ENCODE measurements around the gene HSDL2.
"Not testable (repeated sequence)": the region's sequence is repeated elsewhere in the genome, so short reads cannot be mapped to it uniquely, and the experiment has no call there.

Gene HSDL2

GRCh38 chr9:112361601-112362000 lies 18.3 kb upstream of the HSDL2 start:
- in situ Hi-C loops (cut with MboI; ENCODE audit: low pct_unique_long_range_greater_than_20kb, low sequenced_read_pairs) = loop anchor here (25.0 kb wide), 2 partner anchors 274 to 574 kb away; partner anchors contain the start of gene SHOC1
- peak; percentile 62 for DNase-seq

GRCh38 chr9:112364761-112365160 lies 15.1 kb upstream of the HSDL2 start:
- in situ Hi-C loops (cut with MboI; ENCODE audit: low pct_unique_long_range_greater_than_20kb, low sequenced_read_pairs) = loop anchor here (25.0 kb wide), 2 partner anchors 277 to 577 kb away; partner anchors contain the start of gene SHOC1
- DNase-seq = no peak

DNA sequence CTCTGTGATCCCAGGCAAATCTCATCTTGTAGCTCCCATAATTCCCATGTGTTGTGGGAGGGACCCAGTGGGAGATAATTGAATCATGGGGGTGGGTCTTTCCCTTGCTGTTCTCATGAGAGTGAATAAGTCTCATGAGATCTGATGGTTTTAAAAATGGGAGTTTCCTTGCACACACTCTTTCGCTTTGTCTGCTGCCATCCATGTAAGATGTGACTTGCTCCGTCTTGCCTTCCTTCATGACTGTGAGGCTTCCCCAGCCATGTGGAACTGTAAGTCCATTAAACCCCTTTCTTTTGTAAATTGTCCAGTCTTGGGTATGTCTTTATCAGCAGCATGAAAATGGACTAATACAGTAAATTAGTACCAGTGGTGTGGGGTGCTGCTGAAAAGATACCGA lies 14.7 kb upstream of the HSDL2 start:
- in situ Hi-C loops (cut with MboI; ENCODE audit: low pct_unique_long_range_greater_than_20kb, low sequenced_read_pairs) = loop anchor here (25.0 kb wide), 2 partner anchors 278 to 578 kb away; partner anchors contain the start of gene SHOC1
- not testable (repeated sequence) for DNase-seq

GRCh38 chr9:112366591-112366990 lies 13.3 kb upstream of the HSDL2 start:
- peak; percentile 14 for DNase-seq
- in situ Hi-C loops (cut with MboI; ENCODE audit: low pct_unique_long_range_greater_than_20kb, low sequenced_read_pairs) = loop anchor here (25.0 kb wide), 2 partner anchors 279 to 579 kb away; partner anchors contain the start of gene SHOC1

DNA sequence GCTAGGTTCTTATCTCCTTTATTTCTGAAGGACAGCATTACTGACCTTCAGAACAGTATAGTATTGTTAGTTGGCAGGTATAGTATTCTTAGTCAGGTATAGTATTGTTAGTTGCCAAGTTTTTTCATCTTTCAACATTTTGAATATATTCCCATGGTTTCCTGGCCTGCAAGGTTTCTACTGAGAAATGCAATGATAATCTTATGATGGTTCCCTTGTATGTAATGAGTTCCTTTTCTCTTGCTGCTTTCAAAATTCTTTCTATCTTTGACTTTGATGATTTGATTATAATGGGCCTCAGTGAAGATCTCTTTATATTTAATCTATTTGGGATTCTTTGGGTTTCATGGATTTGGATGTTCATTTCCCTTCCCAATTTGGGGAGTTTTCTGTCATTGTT lies 12.4 kb upstream of the HSDL2 start:
- in situ Hi-C loops (cut with MboI; ENCODE audit: low pct_unique_long_range_greater_than_20kb, low sequenced_read_pairs) = loop anchor here (25.0 kb wide), 2 partner anchors 280 to 580 kb away; partner anchors contain the start of gene SHOC1

DNA sequence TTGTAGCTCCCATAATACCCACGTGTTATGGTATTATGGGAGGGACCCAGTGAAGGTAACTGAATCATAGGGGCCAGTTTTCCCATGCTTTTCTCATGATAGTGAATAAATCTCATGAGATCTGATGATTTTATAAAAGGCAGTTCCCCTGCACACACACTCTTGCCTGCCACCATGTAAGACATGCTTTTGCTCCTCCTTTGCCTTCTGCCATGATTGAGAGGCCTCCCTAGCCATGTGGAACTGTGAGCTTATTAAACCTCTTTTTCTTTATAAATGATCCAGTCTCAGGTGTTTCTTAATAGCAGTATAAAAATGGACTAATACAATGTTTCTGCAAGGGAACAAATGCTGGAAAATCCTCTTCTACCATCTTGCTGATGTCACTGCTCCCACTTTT lies 10.1 kb upstream of the HSDL2 start:
- in situ Hi-C loops (cut with MboI; ENCODE audit: low pct_unique_long_range_greater_than_20kb, low sequenced_read_pairs) = loop anchor here (25.0 kb wide), 2 partner anchors 283 to 583 kb away; partner anchors contain the start of gene SHOC1
- DNase-seq = no peak

More for the DNA sequence above, 12.4 kb upstream of the HSDL2 start:
- no peak for DNase-seq

- in situ Hi-C loops (cut with MboI; ENCODE audit: low pct_unique_long_range_greater_than_20kb, low sequenced_read_pairs) = loop anchor here (25.0 kb wide), 2 partner anchors 284 to 584 kb away; partner anchors contain the start of gene SHOC1
- DNase-seq = no peak
Measured at GRCh38 chr9:112371060-112371459, 8.8 kb upstream of the HSDL2 start.

- in situ Hi-C loops (cut with MboI; ENCODE audit: low pct_unique_long_range_greater_than_20kb, low sequenced_read_pairs) = loop anchor here (25.0 kb wide), 2 partner anchors 286 to 586 kb away; partner anchors contain the start of gene SHOC1
Measured at GRCh38 chr9:112373666-112374065, 6.2 kb upstream of the HSDL2 start.

DNA sequence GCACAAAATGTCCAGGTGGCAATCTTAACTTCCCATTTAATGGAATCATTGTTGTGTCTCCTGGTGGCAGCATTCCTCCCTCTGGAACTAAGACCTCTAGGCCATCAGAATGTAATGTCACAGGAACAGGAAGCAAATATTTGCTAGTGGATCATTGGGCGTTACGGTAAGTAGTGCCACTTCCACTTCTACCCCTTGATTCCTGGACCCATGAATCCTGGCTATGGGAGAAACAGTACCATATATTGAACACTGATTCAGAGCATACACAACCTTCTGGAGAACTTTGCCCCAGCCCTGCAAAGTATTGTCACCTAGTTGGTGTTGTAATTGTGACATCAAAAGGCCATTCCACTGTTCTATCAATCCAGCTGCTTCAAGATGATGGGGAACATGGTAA lies 5.7 kb upstream of the HSDL2 start:
- DNase-seq = not testable (repeated sequence)
- in situ Hi-C loops (cut with MboI; ENCODE audit: low pct_unique_long_range_greater_than_20kb, low sequenced_read_pairs) = loop anchor here (25.0 kb wide), 2 partner anchors 287 to 587 kb away; partner anchors contain the start of gene SHOC1

More at GRCh38 chr9:112373666-112374065, 6.2 kb upstream of the HSDL2 start:
- not testable (repeated sequence) for DNase-seq

GRCh38 chr9:112375361-112375760 lies 4.5 kb upstream of the HSDL2 start:
- in situ Hi-C loops (cut with MboI; ENCODE audit: low pct_unique_long_range_greater_than_20kb, low sequenced_read_pairs) = no loop called here
- DNase-seq = no peak

- in situ Hi-C loops (cut with MboI; ENCODE audit: low pct_unique_long_range_greater_than_20kb, low sequenced_read_pairs) = no loop called here
- peak; percentile 36 for DNase-seq
Measured at GRCh38 chr9:112377087-112377486, 2.8 kb upstream of the HSDL2 start.

DNA sequence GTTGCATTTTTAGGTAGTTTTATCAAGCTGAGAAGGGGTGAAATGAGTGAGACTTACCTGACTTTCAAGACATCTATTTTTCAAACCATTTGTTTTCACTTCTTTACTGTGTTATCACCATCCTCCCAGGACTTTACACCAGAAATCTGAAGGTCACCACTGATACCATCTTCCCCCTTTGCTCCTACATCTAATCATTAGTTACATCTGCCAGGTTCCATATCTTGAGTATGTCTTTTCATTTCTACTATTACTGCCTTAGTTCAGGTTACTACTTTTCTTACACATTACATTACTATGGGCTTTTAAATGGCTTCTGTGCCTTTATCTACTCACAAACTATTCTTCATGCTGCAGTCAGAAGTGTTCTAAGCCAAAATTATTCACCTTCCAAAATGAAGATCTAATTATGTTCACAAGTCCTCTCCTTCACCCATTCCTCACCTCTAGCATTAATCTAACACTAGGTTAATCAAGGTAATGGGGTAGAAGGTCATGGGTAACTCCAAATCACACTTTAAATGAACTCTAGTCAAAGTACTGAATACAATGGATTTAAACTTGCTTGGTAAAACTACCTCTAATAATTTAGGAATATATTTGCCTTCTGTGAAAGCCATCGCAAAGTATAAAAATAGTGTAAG lies 2.1 kb upstream of the HSDL2 start:
- in situ Hi-C loops (cut with MboI; ENCODE audit: low pct_unique_long_range_greater_than_20kb, low sequenced_read_pairs) = no loop called here

GRCh38 chr9:112378328-112379176 lies 1.4 kb upstream of the HSDL2 start:
- DNase-seq = peak; percentile 45
- in situ Hi-C loops (cut with MboI; ENCODE audit: low pct_unique_long_range_greater_than_20kb, low sequenced_read_pairs) = no loop called here

More for the DNA sequence above, 2.1 kb upstream of the HSDL2 start:
- DNase-seq = peak; percentile 12

GRCh38 chr9:112379177-112380101 lies 469 bp upstream of the HSDL2 start:
- in situ Hi-C loops (cut with MboI; ENCODE audit: low pct_unique_long_range_greater_than_20kb, low sequenced_read_pairs) = no loop called here
- peak; percentile 99 for DNase-seq

DNA sequence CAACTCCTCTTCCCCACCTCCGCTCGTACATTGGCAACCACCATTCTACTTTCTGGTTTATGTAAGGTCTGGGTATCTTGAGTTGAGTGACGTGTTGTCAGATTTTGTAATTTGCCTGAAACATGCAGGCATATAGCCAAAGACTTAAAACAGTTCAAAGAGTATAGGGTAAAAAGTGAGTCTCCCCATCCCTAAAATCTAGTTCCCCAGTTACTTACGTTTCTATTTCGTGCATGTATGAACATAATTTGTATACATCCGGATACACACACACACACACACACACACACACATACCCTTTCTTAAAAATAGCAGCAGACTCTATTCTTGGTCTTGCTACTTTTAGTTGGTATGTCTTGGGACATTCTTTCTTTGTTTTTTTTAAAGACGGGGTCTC lies 915 bp downstream of the HSDL2 start:
- DNase-seq = peak; percentile 60
- in situ Hi-C loops (cut with MboI; ENCODE audit: low pct_unique_long_range_greater_than_20kb, low sequenced_read_pairs) = no loop called here

DNA sequence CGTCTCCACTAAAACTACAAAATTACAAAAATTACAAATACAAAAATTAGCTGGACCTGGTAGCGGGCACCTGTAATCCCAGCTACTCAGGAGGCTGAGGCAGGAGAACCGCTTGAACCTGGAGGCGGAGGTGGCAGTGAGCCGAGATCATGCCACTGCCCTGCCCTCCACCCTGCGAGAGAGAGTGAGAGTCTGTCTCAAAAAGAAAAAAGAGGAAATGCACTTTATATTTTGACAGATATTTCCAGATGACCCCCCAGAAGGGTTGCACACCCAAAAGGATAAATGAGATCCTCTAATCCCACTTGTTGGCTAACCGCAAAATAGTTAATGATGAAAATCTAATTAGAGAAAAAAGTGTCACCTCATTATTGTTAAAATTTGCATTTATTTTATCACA lies 2.2 kb downstream of the HSDL2 start:
- peak; percentile 8 for DNase-seq
- in situ Hi-C loops (cut with MboI; ENCODE audit: low pct_unique_long_range_greater_than_20kb, low sequenced_read_pairs) = no loop called here

GRCh38 chr9:112382501-112383364 lies 2.8 kb downstream of the HSDL2 start:
- in situ Hi-C loops (cut with MboI; ENCODE audit: low pct_unique_long_range_greater_than_20kb, low sequenced_read_pairs) = no loop called here
- no peak for DNase-seq

DNA sequence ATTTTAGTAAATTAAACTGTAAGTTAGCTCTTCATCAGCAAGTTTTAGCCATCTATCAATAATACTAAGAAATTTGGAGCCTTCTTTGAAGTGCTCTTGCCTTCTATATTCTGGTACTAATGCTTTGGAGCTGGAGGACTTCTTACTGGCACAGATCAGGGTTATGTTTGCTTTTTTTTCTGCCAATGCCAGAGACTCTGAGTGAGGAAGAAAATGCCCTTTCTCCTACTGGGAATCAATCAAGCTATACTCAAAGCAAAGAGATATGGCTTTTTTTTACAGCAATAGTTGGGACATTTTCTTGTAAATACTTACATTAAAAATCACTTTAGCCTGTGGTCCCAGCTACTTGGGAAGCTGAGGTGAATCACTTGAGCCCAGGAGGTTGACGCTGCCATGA lies 4.3 kb downstream of the HSDL2 start:
- in situ Hi-C loops (cut with MboI; ENCODE audit: low pct_unique_long_range_greater_than_20kb, low sequenced_read_pairs) = no loop called here
- no peak for DNase-seq
